ENCODE data around the gene MEX3B.

MEX3B gene

GRCh38 chr15:82062479-82063454, 16.9 kb upstream of the MEX3B start:
- no peak for TF ChIP-seq CTCF (IDR thresholded peaks at IDR 0.05; ENCODE audit: low read depth, low read length)
- no peak for DNase-seq (ENCODE audit: low read depth, low spot score)
- H3K4me3 ChIP-seq (ENCODE audit: low read depth, low read length): no peak overlapping the region
- in situ Hi-C loops (cut with HindIII; ENCODE audit: low sequenced_read_pairs): no loop called here

- H3K4me3 ChIP-seq (ENCODE audit: low read depth, low read length): no peak overlapping the region
- TF ChIP-seq CTCF (IDR thresholded peaks at IDR 0.05; ENCODE audit: low read depth, low read length): no peak
- in situ Hi-C loops (cut with HindIII; ENCODE audit: low sequenced_read_pairs): no loop called here
- no peak for DNase-seq (ENCODE audit: low read depth, low spot score)
Observed at GRCh38 chr15:82060817-82061216, 15.0 kb upstream of the MEX3B start.

GRCh38 chr15:82058517-82059204, 12.8 kb upstream of the MEX3B start:
- H3K4me3 ChIP-seq (ENCODE audit: low read depth, low read length): no peak overlapping the region
- no peak for DNase-seq (ENCODE audit: low read depth, low spot score)
- TF ChIP-seq CTCF (IDR thresholded peaks at IDR 0.05; ENCODE audit: low read depth, low read length): no peak
- in situ Hi-C loops (cut with HindIII; ENCODE audit: low sequenced_read_pairs): no loop called here

- no peak for DNase-seq (ENCODE audit: low read depth, low spot score)
- H3K4me3 ChIP-seq (ENCODE audit: low read depth, low read length): no peak overlapping the region
- in situ Hi-C loops (cut with HindIII; ENCODE audit: low sequenced_read_pairs): no loop called here
- no peak for TF ChIP-seq CTCF (IDR thresholded peaks at IDR 0.05; ENCODE audit: low read depth, low read length)
Observed at GRCh38 chr15:82058026-82058425, 12.2 kb upstream of the MEX3B start.

- in situ Hi-C loops (cut with HindIII; ENCODE audit: low sequenced_read_pairs): no loop called here
- TF ChIP-seq CTCF (IDR thresholded peaks at IDR 0.05; ENCODE audit: low read depth, low read length): no peak
- DNase-seq (ENCODE audit: low read depth, low spot score): no peak
- H3K4me3 ChIP-seq (ENCODE audit: low read depth, low read length): no peak overlapping the region
Observed at GRCh38 chr15:82056958-82057823, 11.4 kb upstream of the MEX3B start.

GRCh38 chr15:82052751-82053150, 6.9 kb upstream of the MEX3B start:
- in situ Hi-C loops (cut with HindIII; ENCODE audit: low sequenced_read_pairs): no loop called here
- H3K4me3 ChIP-seq (ENCODE audit: low read depth, low read length): no peak overlapping the region
- TF ChIP-seq CTCF (IDR thresholded peaks at IDR 0.05; ENCODE audit: low read depth, low read length): no peak
- DNase-seq (ENCODE audit: low read depth, low spot score): no peak
